Right lobe of liver (tissue), 6 donors: ENCODE data around the gene DYNC1I1. TPM values are rescaled to one million over a fixed set of nuclear protein-coding genes. Genes with fewer than 3 reads are reported as not detected.

Source experiments
- ATAC-seq, 4 donors: fragments of 200-7000 bp; cut with Tn5 transposase; one replicate each; pipeline ENCODE4 v1.9.1; 2020; ENCODE audit warnings: mild to moderate bottlenecking in 4 of 4, moderate library complexity in 4 of 4
- DNase-seq, 3 donors: peaks; one replicate each; pipeline ENCODE4 v3.0.0-alpha.2; 2020
- H3K27ac ChIP-seq, 3 donors: fragments of 200-600 bp; one replicate each; pipeline ENCODE4 v1.8.0; 2022
- H3K27me3 ChIP-seq, 2 donors: fragments of 200-600 bp; one replicate each; pipeline ENCODE4 v1.8.0; 2022
- H3K36me3 ChIP-seq, 4 donors: fragments of 200-600 bp; sonication (generic) in 1 of 4; one replicate each; pipeline versions ENCODE4 v1.5.1 to v1.8.0; 2017 to 2022; ENCODE audit warnings: control low read depth in 1 of 4
- H3K4me1 ChIP-seq, 4 donors: fragments of 200-600 bp; sonication (generic) in 1 of 4; one replicate each; pipeline versions ENCODE4 v1.5.1 to v1.8.0; 2017 to 2022; ENCODE audit warnings: control low read depth in 1 of 4
- H3K4me3 ChIP-seq, 3 donors: fragments of 200-600 bp; one replicate each; pipeline ENCODE4 v1.8.0; 2022
- H3K9me3 ChIP-seq, 4 donors: fragments of 200-600 bp; sonication (generic) in 1 of 4; one replicate each; pipeline versions ENCODE4 v1.5.1 to v1.8.0; 2017 to 2022; ENCODE audit warnings: control low read depth in 1 of 4
- CTCF ChIP-seq, 4 donors: fragments of 200-600 bp in 3 of 4; fragments of 450-650 bp in 1 of 4; IDR thresholded peaks; one replicate each; pipeline versions ENCODE4 v1.5.1 to v1.8.0; 2016 to 2022; ENCODE audit warnings: antibody characterized with exemption in 4 of 4, mild to moderate bottlenecking in 2 of 4
- POLR2A ChIP-seq: fragments of 450-650 bp; IDR thresholded peaks from one replicate; pipeline ENCODE4 v1.6.1; 2017; ENCODE audit warnings: antibody characterized with exemption, mild to moderate bottlenecking
- WGBS: methylation state at CpG from one replicate; pipeline ENCODE4 v1.1.6; 2018; ENCODE audit warnings: low coverage, low lambda C conversion rate; ENCODE audit not compliant: insufficient coverage; ENCODE audit errors: missing lambda C conversion rate; 5-methylcytosine and 5-hydroxymethylcytosine counted together
- intact Hi-C, 2 donors: fragments of 100-400 bp; cut with DNase I; formaldehyde crosslinking; loops; one replicate each; pipeline versions ENCODE4 v1.11.2 to v1.14.1; 2022
- total RNA-seq, 6 experiments: library from RNA; depleted of rRNA in 2 of 6; stranded (reverse); fragments of >200 nt in 2 of 6; fragmentation: NEBNext Ultra II Directional in 3 of 6; extraction: Animal tissue kit (Norgen Biotek cat#: 25700) in 3 of 6; gene quantifications; one replicate each; pipeline versions ENCODE4 v1.1.0 to v1.2.4, GENCODE V29; 2016 to 2023
- donor health status: DM: no; HTN: yes; CAD: no.
- donor health status: DM: no; HTN: no; CAD: no.
- donor health status: DM: no; HTN: no; CAD: no.
- donor health status: DM: no; HTN: yes; CAD: no.
- donor health status: DM: no; HTN: yes; CAD: no.

The DYNC1I1 gene
- total RNA-seq, 6 experiments from 2014 or later: 0.09 to 1.1 (median 0.62) TPM

- H3K4me3 ChIP-seq: no peak overlapping the region
- intact Hi-C loops: no loop called here
- H3K36me3 ChIP-seq: no peaks in the 10 kb centered on the region
- ATAC-seq (no peak), DNase-seq (no peak)
- TF ChIP-seq POLR2A (no peak), CTCF (IDR thresholded peaks at IDR 0.05) (no peak)
- H3K9me3 ChIP-seq: no peaks in the 10 kb centered on the region
- WGBS: 50% methylated on average over 1 of the region's 1 CpG
- no peaks in the 10 kb centered on the region for H3K4me1 ChIP-seq
- H3K27me3 ChIP-seq: no peaks in the 10 kb centered on the region
- H3K27ac ChIP-seq: no peak overlapping the region
Observed at GRCh38 chr7:96100737-96101136, 328.4 kb downstream of the DYNC1I1 start.

GRCh38 chr7:96102096-96102811 lies 329.9 kb downstream of the DYNC1I1 start:
- no peak for DNase-seq
- ATAC-seq: no peak
- TF ChIP-seq POLR2A (no peak), CTCF (IDR thresholded peaks at IDR 0.05) (no peak)
- no peak overlapping the region for H3K27ac ChIP-seq
- no peak overlapping the region for H3K4me3 ChIP-seq
- no peaks in the 10 kb centered on the region for H3K36me3 ChIP-seq
- H3K4me1 ChIP-seq: no peaks in the 10 kb centered on the region
- no peaks in the 10 kb centered on the region for H3K9me3 ChIP-seq
- H3K27me3 ChIP-seq: no peaks in the 10 kb centered on the region
- intact Hi-C loops: no loop called here

GRCh38 chr7:96104984-96105383 lies 332.6 kb downstream of the DYNC1I1 start:
- TF ChIP-seq CTCF (IDR thresholded peaks at IDR 0.05): no peak
- DNase-seq: no peak
- no peaks in the 10 kb centered on the region for H3K27me3 ChIP-seq
- intact Hi-C loops: no loop called here
- ATAC-seq: no peak
- no peak overlapping the region for H3K27ac ChIP-seq
- no peak overlapping the region for H3K4me3 ChIP-seq
- no peaks in the 10 kb centered on the region for H3K9me3 ChIP-seq
- H3K4me1 ChIP-seq: no peaks in the 10 kb centered on the region
- no peaks in the 10 kb centered on the region for H3K36me3 ChIP-seq

- intact Hi-C loops: no loop called here
- no peak for ATAC-seq
Observed at GRCh38 chr7:96111405-96111804, 339.1 kb downstream of the DYNC1I1 start.

More at GRCh38 chr7:96111405-96111804, 339.1 kb downstream of the DYNC1I1 start:
- DNase-seq: no peak
- H3K36me3 ChIP-seq: no peaks in the 10 kb centered on the region
- no peak overlapping the region for H3K27ac ChIP-seq
- no peak overlapping the region for H3K4me3 ChIP-seq
- H3K9me3 ChIP-seq: no peaks in the 10 kb centered on the region
- H3K27me3 ChIP-seq: no peaks in the 10 kb centered on the region
- no peaks in the 10 kb centered on the region for H3K4me1 ChIP-seq
- TF ChIP-seq CTCF (IDR thresholded peaks at IDR 0.05): no peak
- TF ChIP-seq POLR2A: no peak
